ENCODE data around the gene DNAJC13. TPM values are rescaled to one million over a fixed set of nuclear protein-coding genes. Genes with fewer than 3 reads are reported as not detected.

The DNAJC13 gene
- total RNA-seq, 1 donor from 2014 or later, result 45.5 TPM

DNA sequence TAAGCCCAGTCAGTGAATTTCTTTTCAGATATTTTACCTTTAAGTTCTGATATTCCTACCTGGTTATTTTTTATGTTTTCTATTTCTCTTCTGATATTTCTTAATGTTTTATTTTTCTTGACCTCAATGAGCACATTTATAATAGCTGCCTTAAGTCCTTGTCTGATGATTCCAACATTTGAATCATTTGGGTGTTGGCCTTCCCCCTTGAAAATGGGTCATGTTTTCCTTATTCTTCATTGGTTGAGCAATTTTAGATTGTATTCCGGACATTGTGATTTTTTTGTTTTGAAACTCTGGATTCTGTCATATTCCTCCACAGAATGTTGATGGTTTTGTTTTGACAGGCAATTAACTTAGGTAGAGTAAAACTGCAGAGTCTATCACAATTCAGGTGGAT lies 170.1 kb downstream of the DNAJC13 start:
- no peak for DNase-seq (ENCODE audit: low spot score)

Other genes with a start within 250 kb of the DNAJC13 start
- gene ACP3, start 100.1 kb upstream of the DNAJC13 start, total RNA-seq, result 2.5 TPM
- gene ACKR4, start 179.8 kb downstream of the DNAJC13 start, total RNA-seq, result 4.6 TPM
- gene ACAD11, start 242.3 kb downstream of the DNAJC13 start, total RNA-seq, result 24.8 TPM
- 29.7 TPM for gene UBA5, start 242.8 kb downstream of the DNAJC13 start, total RNA-seq

Measured in mesenteric fat pad (tissue), 1 donor.